ENCODE measurements around the gene UQCRC1.

The UQCRC1 gene

DNA sequence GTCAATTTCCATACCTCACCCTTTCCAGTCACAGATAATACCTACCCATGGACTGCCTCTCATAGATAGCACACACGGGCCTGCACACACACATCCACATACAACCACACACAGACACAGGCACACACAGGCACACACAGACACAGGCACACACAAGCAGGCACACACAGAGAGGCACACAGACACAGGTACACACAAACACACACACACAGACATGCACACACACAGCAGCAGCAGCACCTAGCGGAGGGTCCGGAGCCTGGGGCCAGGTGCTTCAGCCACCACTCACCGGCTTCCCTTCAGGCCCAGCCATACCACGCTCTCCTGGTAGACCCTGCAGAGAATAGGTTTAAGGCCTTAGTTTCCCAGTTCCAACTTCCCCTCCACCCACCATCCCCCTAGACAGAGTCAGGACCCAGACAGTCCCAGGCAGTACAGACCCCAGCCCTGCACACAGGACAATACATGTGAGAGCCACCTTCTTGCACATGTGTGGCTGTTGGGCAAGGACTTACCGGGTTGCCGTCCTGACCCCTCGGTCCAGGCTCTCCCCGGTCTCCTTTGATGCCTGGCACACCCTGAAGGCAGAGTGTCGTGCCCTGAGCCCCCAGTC, 35.4 kb downstream of the UQCRC1 start:
- ATAC-seq (ENCODE audit: insufficient read depth, low read depth): no peak
- Histone ChIP-seq H3K4me2 (ENCODE audit: insufficient read depth, low read length) (no peak overlapping the region), H3K9ac (ENCODE audit: low read depth, low read length) (no peak overlapping the region), H3K27me3 (ENCODE audit: insufficient read depth, low read length, poor library complexity) (no peaks in the 10 kb centered on the region), H3K36me3 (ENCODE audit: insufficient read depth, low read length) (no peaks in the 10 kb centered on the region), H3K27ac (ENCODE audit: low read length) (no peak overlapping the region), H4K20me1 (ENCODE audit: insufficient read depth, low read length) (no peaks in the 10 kb centered on the region), H3K4me1 (ENCODE audit: insufficient read depth, low read length) (no peaks in the 10 kb centered on the region), H3K4me3 (ENCODE audit: low read depth in 1 of 2, low read length in 2 of 2) (no peak overlapping the region), H3K79me2 (ENCODE audit: insufficient read depth, low read length) (no peaks in the 10 kb centered on the region), H2AFZ (ENCODE audit: low read depth, low read length) (no peak overlapping the region), H3K9me3 (ENCODE audit: insufficient read depth, low read length, severe bottlenecking) (no peaks in the 10 kb centered on the region)
- TF ChIP-seq, protein P1, sequence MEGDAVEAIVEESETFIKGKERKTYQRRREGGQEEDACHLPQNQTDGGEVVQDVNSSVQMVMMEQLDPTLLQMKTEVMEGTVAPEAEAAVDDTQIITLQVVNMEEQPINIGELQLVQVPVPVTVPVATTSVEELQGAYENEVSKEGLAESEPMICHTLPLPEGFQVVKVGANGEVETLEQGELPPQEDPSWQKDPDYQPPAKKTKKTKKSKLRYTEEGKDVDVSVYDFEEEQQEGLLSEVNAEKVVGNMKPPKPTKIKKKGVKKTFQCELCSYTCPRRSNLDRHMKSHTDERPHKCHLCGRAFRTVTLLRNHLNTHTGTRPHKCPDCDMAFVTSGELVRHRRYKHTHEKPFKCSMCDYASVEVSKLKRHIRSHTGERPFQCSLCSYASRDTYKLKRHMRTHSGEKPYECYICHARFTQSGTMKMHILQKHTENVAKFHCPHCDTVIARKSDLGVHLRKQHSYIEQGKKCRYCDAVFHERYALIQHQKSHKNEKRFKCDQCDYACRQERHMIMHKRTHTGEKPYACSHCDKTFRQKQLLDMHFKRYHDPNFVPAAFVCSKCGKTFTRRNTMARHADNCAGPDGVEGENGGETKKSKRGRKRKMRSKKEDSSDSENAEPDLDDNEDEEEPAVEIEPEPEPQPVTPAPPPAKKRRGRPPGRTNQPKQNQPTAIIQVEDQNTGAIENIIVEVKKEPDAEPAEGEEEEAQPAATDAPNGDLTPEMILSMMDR (IDR thresholded peaks at IDR 0.05; ENCODE audit: borderline replicate concordance, extremely low read depth, low read length, poor library complexity, severe bottlenecking): no peak
- TF ChIP-seq EZH2 (IDR thresholded peaks at IDR 0.05; ENCODE audit: borderline replicate concordance, low read depth, low read length, severe bottlenecking): no peak
- DNase-seq: no peak

DNA sequence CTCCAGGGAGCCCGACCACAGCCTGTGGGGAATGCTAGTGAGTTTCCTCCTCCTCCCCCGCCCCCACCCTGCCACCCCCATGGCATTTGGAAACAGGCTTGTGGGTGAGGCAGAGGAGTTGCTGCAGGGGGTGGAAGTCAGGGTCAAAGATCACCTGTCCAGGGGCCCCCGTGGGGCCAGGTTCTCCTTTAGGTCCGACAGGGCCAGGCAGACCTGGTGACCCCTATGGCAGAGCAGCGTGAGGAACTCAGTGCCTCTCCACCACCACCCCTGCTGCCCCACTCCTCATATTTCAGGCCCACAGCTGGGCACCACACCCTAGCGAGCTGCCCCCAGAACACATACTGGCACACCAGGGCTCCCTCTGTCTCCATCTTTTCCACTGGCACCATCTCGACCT, 36.9 kb downstream of the UQCRC1 start:
- Histone ChIP-seq H3K36me3 (ENCODE audit: insufficient read depth, low read length) (no peaks in the 10 kb centered on the region), H3K79me2 (ENCODE audit: insufficient read depth, low read length) (no peaks in the 10 kb centered on the region), H3K9me3 (ENCODE audit: insufficient read depth, low read length, severe bottlenecking) (no peaks in the 10 kb centered on the region), H2AFZ (ENCODE audit: low read depth, low read length) (no peak overlapping the region), H3K9ac (ENCODE audit: low read depth, low read length) (no peak overlapping the region), H3K4me1 (ENCODE audit: insufficient read depth, low read length) (no peaks in the 10 kb centered on the region), H3K27ac (ENCODE audit: low read length) (no peak overlapping the region), H3K4me3 (ENCODE audit: low read depth in 1 of 2, low read length in 2 of 2) (no peak overlapping the region), H3K4me2 (ENCODE audit: insufficient read depth, low read length) (no peak overlapping the region), H3K27me3 (ENCODE audit: insufficient read depth, low read length, poor library complexity) (no peaks in the 10 kb centered on the region), H4K20me1 (ENCODE audit: insufficient read depth, low read length) (no peaks in the 10 kb centered on the region)
- DNase-seq (no peak), ATAC-seq (ENCODE audit: insufficient read depth, low read depth) (no peak)
- no peak for TF ChIP-seq EZH2 (IDR thresholded peaks at IDR 0.05; ENCODE audit: borderline replicate concordance, low read depth, low read length, severe bottlenecking)
- TF ChIP-seq, protein P1 (IDR thresholded peaks at IDR 0.05; ENCODE audit: borderline replicate concordance, extremely low read depth, low read length, poor library complexity, severe bottlenecking): no peak

DNA sequence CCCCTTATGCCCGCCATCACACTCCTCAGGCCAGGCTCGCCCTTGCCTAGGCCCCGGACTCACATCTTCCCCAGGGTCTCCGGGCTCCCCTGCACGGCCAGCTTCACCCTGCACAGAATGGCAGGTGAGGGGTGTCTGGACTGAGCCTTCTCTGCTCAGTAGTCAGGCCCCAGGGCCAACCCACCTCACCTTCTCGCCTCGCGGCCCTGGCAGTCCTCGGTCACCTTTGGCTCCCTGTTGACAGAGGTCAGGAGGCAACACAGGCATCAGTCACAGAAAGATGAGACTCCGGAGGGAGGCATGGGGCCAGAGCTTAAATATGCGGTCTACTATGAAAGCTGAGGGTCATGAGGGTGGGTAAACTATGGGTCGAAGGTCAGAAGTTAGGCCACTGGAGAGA, 37.5 kb downstream of the UQCRC1 start:
- Histone ChIP-seq H3K4me3 (ENCODE audit: low read depth in 1 of 2, low read length in 2 of 2) (no peak overlapping the region), H3K4me2 (ENCODE audit: insufficient read depth, low read length) (no peak overlapping the region), H3K9ac (ENCODE audit: low read depth, low read length) (no peak overlapping the region), H3K27me3 (ENCODE audit: insufficient read depth, low read length, poor library complexity) (no peaks in the 10 kb centered on the region), H3K36me3 (ENCODE audit: insufficient read depth, low read length) (no peaks in the 10 kb centered on the region), H2AFZ (ENCODE audit: low read depth, low read length) (no peak overlapping the region), H3K4me1 (ENCODE audit: insufficient read depth, low read length) (no peaks in the 10 kb centered on the region), H3K27ac (ENCODE audit: low read length) (no peak overlapping the region), H3K79me2 (ENCODE audit: insufficient read depth, low read length) (no peaks in the 10 kb centered on the region), H3K9me3 (ENCODE audit: insufficient read depth, low read length, severe bottlenecking) (no peaks in the 10 kb centered on the region), H4K20me1 (ENCODE audit: insufficient read depth, low read length) (no peaks in the 10 kb centered on the region)
- DNase-seq: no peak
- no peak for TF ChIP-seq EZH2 (IDR thresholded peaks at IDR 0.05; ENCODE audit: borderline replicate concordance, low read depth, low read length, severe bottlenecking)
- TF ChIP-seq, protein P1 (IDR thresholded peaks at IDR 0.05; ENCODE audit: borderline replicate concordance, extremely low read depth, low read length, poor library complexity, severe bottlenecking): no peak
- ATAC-seq (ENCODE audit: insufficient read depth, low read depth): no peak
